Smooth muscle cell (in vitro differentiated cells): ENCODE measurements around the gene PRDX6. TPM values are rescaled to one million over a fixed set of nuclear protein-coding genes. Genes with fewer than 3 reads are reported as not detected.

Experiments
- DNase-seq: peaks from one replicate; lab custom pipeline; 2025; ENCODE audit not compliant: unreplicated experiment; lab: John Stamatoyannopoulos, UW
- H2AFZ ChIP-seq: fragments of 200-600 bp; sonication (generic); 2 replicates; pipeline ENCODE4 v1.6.0; 2016; ENCODE audit warnings: antibody characterized with exemption, low read depth, mild to moderate bottlenecking
- H3F3A ChIP-seq: fragments of 200-600 bp; sonication (generic); 2 replicates; pipeline ENCODE4 v1.6.0; 2017; ENCODE audit warnings: antibody characterized with exemption, low read depth
- H3K27ac ChIP-seq: fragments of 200-600 bp; sonication (generic); 2 replicates; pipeline ENCODE4 v1.5.1; 2016; ENCODE audit warnings: low read depth, mild to moderate bottlenecking
- H3K27me3 ChIP-seq: fragments of 200-600 bp; sonication (generic); 2 replicates; pipeline ENCODE4 v1.6.1; 2016; ENCODE audit warnings: low read depth, mild to moderate bottlenecking
- H3K36me3 ChIP-seq: fragments of 200-600 bp; sonication (generic); 2 replicates; pipeline ENCODE4 v1.5.1; 2016; ENCODE audit warnings: low read depth
- H3K4me1 ChIP-seq: fragments of 200-600 bp; sonication (generic); 2 replicates; pipeline ENCODE4 v1.5.1; 2016; ENCODE audit warnings: low read depth
- H3K4me2 ChIP-seq: fragments of 200-600 bp; sonication (generic); 2 replicates; pipeline ENCODE4 v1.6.0; 2016; ENCODE audit warnings: mild to moderate bottlenecking
- H3K4me3 ChIP-seq: fragments of 200-600 bp; sonication (generic); 2 replicates; pipeline ENCODE4 v1.5.1; 2016; ENCODE audit warnings: mild to moderate bottlenecking
- H3K79me2 ChIP-seq: fragments of 200-600 bp; sonication (generic); 2 replicates; pipeline ENCODE4 v1.6.0; 2016; ENCODE audit warnings: low read depth, mild to moderate bottlenecking
- H3K9ac ChIP-seq: fragments of 200-600 bp; sonication (generic); 2 replicates; pipeline ENCODE4 v1.6.0; 2016; ENCODE audit warnings: low read depth
- H3K9me3 ChIP-seq: fragments of 200-600 bp; sonication (generic); replicated peaks from 2 replicates; pipeline ENCODE4 v1.5.1; 2016; ENCODE audit warnings: low read depth
- H4K20me1 ChIP-seq: fragments of 200-600 bp; sonication (generic); 2 replicates; pipeline ENCODE4 v1.6.0; 2016; ENCODE audit warnings: low read depth
- WGBS: methylation state at CpG from one replicate; pipeline ENCODE4 v1.1.7; 2016; ENCODE audit warnings: low lambda C conversion rate; 5-methylcytosine and 5-hydroxymethylcytosine counted together
- polyA plus RNA-seq: library from polyadenylated mRNA; unstranded; fragments of >200 nt; fragmentation: Nextera tagmentation; extraction: Ambion mirVana; gene quantifications from 2 replicates; pipeline ENCODE4 v1.2.1, GENCODE V29; 2016
- total RNA-seq: library from RNA; depleted of rRNA; stranded (reverse); fragments of >200 nt; gene quantifications from 2 replicates; pipeline ENCODE4 v1.2.3, GENCODE V29; 2014
- TF ChIP-seq, protein P1 (sequence below): fragments of 200-600 bp; sonication (generic); IDR thresholded peaks from 2 replicates; pipeline ENCODE4 v1.5.1; 2017; ENCODE audit warnings: borderline replicate concordance, mild to moderate bottlenecking, antibody characterized with exemption; ENCODE audit not compliant: insufficient read depth, poor library complexity, severe bottlenecking

The PRDX6 gene
- total and polyA plus RNA-seq, 2 experiments from 2014 or later = 484 to 689 TPM

DNA sequence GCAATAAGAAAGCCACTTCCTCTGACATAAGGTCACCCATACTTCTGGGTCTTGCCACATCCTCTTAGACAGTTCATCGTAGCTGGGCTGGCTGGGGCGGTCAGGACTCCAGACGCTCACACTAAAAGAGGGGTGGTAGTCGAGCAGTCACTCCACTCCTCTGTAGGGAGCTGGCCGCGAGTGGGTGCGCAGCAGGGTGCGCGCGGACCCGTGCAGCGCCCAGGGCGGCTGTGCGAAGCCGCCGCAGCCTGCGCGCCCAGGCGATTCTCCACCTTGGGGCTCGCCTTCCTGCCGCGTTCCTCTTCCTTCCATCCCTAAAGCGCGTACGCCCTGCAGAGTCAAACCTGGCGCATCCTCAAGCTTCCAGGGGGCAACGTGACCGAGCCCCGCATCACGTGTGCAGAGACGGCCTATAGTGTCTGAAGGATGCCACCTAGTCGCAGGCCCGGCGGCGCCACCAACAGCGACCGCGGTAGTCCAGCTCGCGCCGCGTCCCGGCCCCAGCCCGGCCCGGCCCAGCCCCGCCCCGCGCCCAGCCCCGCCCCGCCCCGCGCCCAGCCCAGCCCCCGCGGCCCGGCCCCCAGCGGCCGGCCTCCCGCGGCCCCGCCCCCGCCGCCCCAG, 360 bp upstream of the PRDX6 start:
- peak; percentile 75 for DNase-seq
- Histone ChIP-seq H3K36me3 (peaks cover 5% of the 10 kb centered on the region), H4K20me1 (peaks cover 37% of the 10 kb centered on the region), H3K27ac (peak overlapping the region; percentile 94), H3K4me2 (peak overlapping the region; percentile 88), H3K4me1 (peaks cover 44% of the 10 kb centered on the region), H3F3A (peaks cover 16% of the 10 kb centered on the region), H3K27me3 (no peaks in the 10 kb centered on the region), H3K79me2 (peaks cover 58% of the 10 kb centered on the region), H3K4me3 (peak overlapping the region; percentile 74), H3K9me3 (no peaks in the 10 kb centered on the region), H2AFZ (peak overlapping the region; percentile 71), H3K9ac (peak overlapping the region; percentile 70)
- under 1% methylated on average over 28 of the region's 62 CpGs for WGBS
- TF ChIP-seq, protein P1, sequence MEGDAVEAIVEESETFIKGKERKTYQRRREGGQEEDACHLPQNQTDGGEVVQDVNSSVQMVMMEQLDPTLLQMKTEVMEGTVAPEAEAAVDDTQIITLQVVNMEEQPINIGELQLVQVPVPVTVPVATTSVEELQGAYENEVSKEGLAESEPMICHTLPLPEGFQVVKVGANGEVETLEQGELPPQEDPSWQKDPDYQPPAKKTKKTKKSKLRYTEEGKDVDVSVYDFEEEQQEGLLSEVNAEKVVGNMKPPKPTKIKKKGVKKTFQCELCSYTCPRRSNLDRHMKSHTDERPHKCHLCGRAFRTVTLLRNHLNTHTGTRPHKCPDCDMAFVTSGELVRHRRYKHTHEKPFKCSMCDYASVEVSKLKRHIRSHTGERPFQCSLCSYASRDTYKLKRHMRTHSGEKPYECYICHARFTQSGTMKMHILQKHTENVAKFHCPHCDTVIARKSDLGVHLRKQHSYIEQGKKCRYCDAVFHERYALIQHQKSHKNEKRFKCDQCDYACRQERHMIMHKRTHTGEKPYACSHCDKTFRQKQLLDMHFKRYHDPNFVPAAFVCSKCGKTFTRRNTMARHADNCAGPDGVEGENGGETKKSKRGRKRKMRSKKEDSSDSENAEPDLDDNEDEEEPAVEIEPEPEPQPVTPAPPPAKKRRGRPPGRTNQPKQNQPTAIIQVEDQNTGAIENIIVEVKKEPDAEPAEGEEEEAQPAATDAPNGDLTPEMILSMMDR = no peak

DNA sequence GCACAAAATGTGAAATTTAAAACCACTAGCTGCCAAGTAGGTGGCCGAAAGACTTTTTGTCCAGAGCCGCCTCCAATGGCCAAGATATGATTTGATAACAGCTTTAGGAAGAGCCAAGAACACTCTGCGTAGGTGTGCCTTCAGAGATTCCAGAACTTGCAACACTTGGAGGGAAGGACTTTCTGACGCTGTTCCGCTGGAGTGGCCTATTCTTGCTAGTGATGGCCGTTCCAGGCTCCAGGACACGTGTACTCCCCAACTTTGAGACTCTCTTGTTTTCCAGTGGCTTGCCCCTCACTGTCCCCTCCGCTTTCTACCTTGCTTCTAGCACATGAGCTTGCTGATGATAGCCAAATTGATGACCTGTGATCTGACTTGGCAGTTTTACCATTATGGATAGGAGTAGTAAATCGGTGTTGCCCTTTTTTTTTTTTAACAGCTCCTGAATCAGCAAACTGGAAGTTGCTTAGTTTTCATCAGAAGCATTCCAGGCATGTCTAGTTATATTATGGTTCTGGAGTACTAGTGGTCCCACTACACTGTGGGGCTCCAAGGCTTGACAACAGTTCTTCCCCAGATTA, 1.0 kb downstream of the PRDX6 start:
- H3K27ac ChIP-seq = peak overlapping the region; percentile 92
- no peaks in the 10 kb centered on the region for H3K9me3 ChIP-seq
- H3F3A ChIP-seq = peaks cover 14% of the 10 kb centered on the region
- H3K9ac ChIP-seq = peak overlapping the region; percentile 89
- H3K79me2 ChIP-seq = peaks cover 55% of the 10 kb centered on the region
- TF ChIP-seq, protein P1 = no peak
- WGBS = 0% methylated on average over 9 of the region's 9 CpGs
- peaks cover 16% of the 10 kb centered on the region for H3K36me3 ChIP-seq
- peaks cover 41% of the 10 kb centered on the region for H3K4me1 ChIP-seq
- H2AFZ ChIP-seq = no peak overlapping the region
- no peaks in the 10 kb centered on the region for H3K27me3 ChIP-seq
- H4K20me1 ChIP-seq = peaks cover 52% of the 10 kb centered on the region
- peak overlapping the region; percentile 92 for H3K4me2 ChIP-seq
- no peak for DNase-seq
- peak overlapping the region; percentile 74 for H3K4me3 ChIP-seq

DNA sequence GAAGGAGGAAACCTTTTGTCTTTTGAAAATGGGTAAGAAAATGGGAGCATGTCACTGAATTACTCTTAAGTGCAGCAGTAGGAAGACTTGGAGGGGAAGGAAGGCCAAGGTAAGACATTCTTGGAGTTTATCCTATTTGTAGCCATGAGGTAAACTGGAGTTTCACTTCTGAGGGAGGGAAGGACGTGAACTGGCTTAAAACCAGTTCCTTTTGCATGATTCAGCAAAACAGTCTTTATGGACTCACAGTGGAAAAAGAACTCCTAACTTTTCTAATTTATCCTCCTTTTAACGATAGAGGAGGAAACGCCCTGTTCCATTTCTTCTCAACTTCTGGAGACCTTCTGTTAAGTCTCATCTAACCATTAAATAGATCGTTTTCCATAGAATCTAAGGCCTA, 2.5 kb downstream of the PRDX6 start:
- Histone ChIP-seq H4K20me1 (peaks cover 64% of the 10 kb centered on the region), H3K27ac (peak overlapping the region; percentile 92), H3K4me1 (peaks cover 31% of the 10 kb centered on the region), H3K79me2 (peaks cover 59% of the 10 kb centered on the region), H3K27me3 (no peaks in the 10 kb centered on the region), H3K9me3 (no peaks in the 10 kb centered on the region), H3K4me2 (peak overlapping the region; percentile 92), H3K9ac (peak overlapping the region; percentile 3), H3K36me3 (peaks cover 22% of the 10 kb centered on the region), H2AFZ (no peak overlapping the region), H3K4me3 (peak overlapping the region; percentile 74), H3F3A (peaks cover 7% of the 10 kb centered on the region)
- TF ChIP-seq, protein P1 = no peak
- WGBS = 54% methylated on average over 4 of the region's 4 CpGs
- no peak for DNase-seq
